GM18498 (cell line): Measurements from ENCODE around the gene JUP.
"Not testable (repeated sequence)": the region's sequence is repeated elsewhere in the genome, so short reads cannot be mapped to it uniquely, and the experiment has no call there.

ENCODE experiments used
- ATAC-seq: cut with Tn5 transposase; IDR thresholded peaks from one replicate; pipeline ENCODE4 v1.9.1; 2021; ENCODE audit warnings: mild to moderate bottlenecking, moderate library complexity; ENCODE audit not compliant: unreplicated experiment

JUP gene

GRCh38 chr17:41781404-41782110 lies 5.0 kb downstream of the JUP start:
- no peak for ATAC-seq

- no peak for ATAC-seq
Observed at GRCh38 chr17:41779954-41780353, 6.6 kb downstream of the JUP start.

- no peak for ATAC-seq
Observed at GRCh38 chr17:41777574-41778188, 8.8 kb downstream of the JUP start.

GRCh38 chr17:41777157-41777573 lies 9.3 kb downstream of the JUP start:
- ATAC-seq = no peak

GRCh38 chr17:41776262-41776900 lies 10.1 kb downstream of the JUP start:
- not testable (repeated sequence) for ATAC-seq

GRCh38 chr17:41775394-41776226 lies 10.9 kb downstream of the JUP start:
- no peak for ATAC-seq

GRCh38 chr17:41773731-41774193 lies 12.7 kb downstream of the JUP start:
- ATAC-seq = no peak

GRCh38 chr17:41773190-41773588 lies 13.3 kb downstream of the JUP start:
- no peak for ATAC-seq

- ATAC-seq = no peak
Observed at GRCh38 chr17:41772586-41773189, 13.8 kb downstream of the JUP start.

GRCh38 chr17:41772218-41772585 lies 14.3 kb downstream of the JUP start:
- no peak for ATAC-seq

GRCh38 chr17:41771389-41772206 lies 14.9 kb downstream of the JUP start:
- ATAC-seq = no peak

GRCh38 chr17:41769985-41770384 lies 16.5 kb downstream of the JUP start:
- no peak for ATAC-seq

- no peak for ATAC-seq
Observed at GRCh38 chr17:41769346-41769862, 17.1 kb downstream of the JUP start.

GRCh38 chr17:41768682-41769288 lies 17.7 kb downstream of the JUP start:
- ATAC-seq = no peak

GRCh38 chr17:41767324-41768042 lies 19.0 kb downstream of the JUP start:
- ATAC-seq = no peak

- no peak for ATAC-seq
Observed at GRCh38 chr17:41766135-41766534, 20.4 kb downstream of the JUP start.

GRCh38 chr17:41763327-41763726 lies 23.2 kb downstream of the JUP start:
- ATAC-seq = no peak

- no peak for ATAC-seq
Observed at GRCh38 chr17:41762841-41763240, 23.7 kb downstream of the JUP start.

- no peak for ATAC-seq
Observed at GRCh38 chr17:41762391-41762790, 24.1 kb downstream of the JUP start.
